Stomach (tissue), 9 donors: ENCODE data around the gene PTCHD1. TPM values are rescaled to one million over a fixed set of nuclear protein-coding genes. Genes with fewer than 3 reads are reported as not detected.

Experiments used
- DNase-seq, 2 donors: peaks; one replicate each; pipeline versions ENCODE4 v3.0.0 to v3.0.0-alpha.2; 2013 to 2019
- H3K27ac ChIP-seq, 5 donors: fragments of 200-600 bp in 4 of 5; sonication (generic) in 4 of 5; one replicate each; pipeline ENCODE4 v1.5.1; 2013 to 2019; ENCODE audit warnings: mild to moderate bottlenecking in 1 of 5, moderate library complexity in 1 of 5
- H3K27me3 ChIP-seq, 3 donors: fragments of 200-600 bp; sonication (generic); one replicate each; pipeline ENCODE4 v1.5.1; 2017 to 2019; ENCODE audit warnings: mixed run types in 1 of 3
- H3K36me3 ChIP-seq, 4 donors: fragments of 200-600 bp; sonication (generic); 1 replicate in 3 of 4; 2 replicates in 1 of 4; pipeline ENCODE4 v1.5.1; 2016 to 2019
- H3K4me1 ChIP-seq, 4 donors: fragments of 200-600 bp; sonication (generic); one replicate each; pipeline ENCODE4 v1.5.1; 2016 to 2019
- H3K4me3 ChIP-seq, 4 donors: fragments of 200-600 bp; sonication (generic) in 3 of 4; one replicate each; pipeline ENCODE4 v1.5.1; 2016 to 2019; ENCODE audit warnings: mild to moderate bottlenecking in 1 of 4
- H3K9me3 ChIP-seq, 4 donors: fragments of 200-600 bp; sonication (generic); one replicate each; pipeline ENCODE4 v1.5.1; 2016 to 2019
- CTCF ChIP-seq, 7 experiments: fragments of 450-650 bp in 4 of 7; fragments of 200-600 bp in 3 of 7; sonication (generic) in 3 of 7; IDR thresholded peaks; one replicate each; pipeline ENCODE4 v1.5.1; 2016 to 2019; ENCODE audit warnings: antibody characterized with exemption in 7 of 7, control low read depth in 2 of 7, mild to moderate bottlenecking in 1 of 7
- EP300 ChIP-seq: sonication (generic); formaldehyde crosslinking; IDR thresholded peaks from one replicate; pipeline ENCODE4 v1.6.1; 2017; ENCODE audit warnings: antibody characterized with exemption
- POLR2A ChIP-seq, 4 donors: fragments of 450-650 bp; IDR thresholded peaks; one replicate each; pipeline ENCODE4 v1.6.1; 2016; ENCODE audit warnings: antibody characterized with exemption in 4 of 4, control low read depth in 2 of 4, mild to moderate bottlenecking in 1 of 4, moderate library complexity in 1 of 4
- POLR2AphosphoS5 ChIP-seq, 3 donors: sonication (generic); formaldehyde crosslinking; IDR thresholded peaks; one replicate each; pipeline ENCODE4 v1.6.1; 2016; ENCODE audit warnings: antibody characterized with exemption in 3 of 3
- WGBS, 5 donors: extraction: QIAGEN DNeasy Blood & Tissue Kit in 3 of 5; methylation state at CpG; one replicate each; pipeline versions ENCODE4 v1.1.5 to v1.1.7; 2013 to 2018; 5-methylcytosine and 5-hydroxymethylcytosine counted together
- intact Hi-C: fragments of 100-400 bp; cut with DNase I; formaldehyde crosslinking; loops from one replicate; pipeline ENCODE4 v1.15.1; 2023; ENCODE audit warnings: low total_unique reads
- polyA plus RNA-seq, 3 donors: library from polyadenylated mRNA; stranded (reverse); fragments of 200-250 nt; gene quantifications; one replicate each; pipeline ENCODE4 v1.2.3, GENCODE V29; 2013
- total RNA-seq, 5 donors: library from RNA; depleted of rRNA; stranded (reverse); fragments of >200 nt; gene quantifications; one replicate each; pipeline versions ENCODE4 v1.1.0 to v1.2.3, GENCODE V29; 2014 to 2016
- donor health status: healthy with polysubstance abuse.
- donor health status: Bipolar disorder and iron deficiency.
- donor health status: healthy.

The PTCHD1 gene
- total and polyA plus RNA-seq, 8 donors: 0.15 to 6.2 (median 1.7) TPM; not detected in 1

DNA sequence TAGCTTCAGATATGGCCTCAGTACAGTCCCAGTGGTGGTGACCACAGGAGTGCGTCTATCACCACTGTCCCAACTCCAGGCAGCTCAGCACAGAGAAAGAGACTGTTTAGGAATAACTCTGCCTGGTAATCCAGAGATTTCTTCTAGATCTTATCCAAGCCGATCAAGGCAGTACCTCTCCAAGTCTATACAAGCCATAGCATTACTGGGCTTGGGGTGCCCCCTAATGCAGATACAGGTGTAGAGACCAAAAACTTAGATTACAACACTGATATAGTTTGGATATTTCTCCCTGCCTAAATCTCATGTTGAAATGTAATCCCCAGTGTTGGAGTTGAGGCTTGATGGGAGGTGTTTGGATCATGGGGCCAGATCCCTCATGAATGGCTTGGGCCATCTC lies 100.9 kb downstream of the PTCHD1 start:
- peak overlapping the region in 2 of 5 donors; percentile 44 to 64 for H3K27ac ChIP-seq
- no peaks in the 10 kb centered on the region for H3K36me3 ChIP-seq
- H3K4me1 ChIP-seq: peaks cover 7 to 18% (median 10%) of the 10 kb centered on the region in 4 donors
- intact Hi-C loops: no loop called here
- 76 to 87% (median 81%) methylated on average over 2 of the region's 2 CpGs for WGBS, 5 donors
- H3K4me3 ChIP-seq: no peak overlapping the region
- no peaks in the 10 kb centered on the region for H3K9me3 ChIP-seq
- H3K27me3 ChIP-seq: no peaks in the 10 kb centered on the region
- DNase-seq: peak in 1 of 2 donors; percentile 13
- TF ChIP-seq EP300 (no peak), CTCF (IDR thresholded peaks at IDR 0.05) (no peak), POLR2A (IDR thresholded peaks at IDR 0.05) (no peak)

DNA sequence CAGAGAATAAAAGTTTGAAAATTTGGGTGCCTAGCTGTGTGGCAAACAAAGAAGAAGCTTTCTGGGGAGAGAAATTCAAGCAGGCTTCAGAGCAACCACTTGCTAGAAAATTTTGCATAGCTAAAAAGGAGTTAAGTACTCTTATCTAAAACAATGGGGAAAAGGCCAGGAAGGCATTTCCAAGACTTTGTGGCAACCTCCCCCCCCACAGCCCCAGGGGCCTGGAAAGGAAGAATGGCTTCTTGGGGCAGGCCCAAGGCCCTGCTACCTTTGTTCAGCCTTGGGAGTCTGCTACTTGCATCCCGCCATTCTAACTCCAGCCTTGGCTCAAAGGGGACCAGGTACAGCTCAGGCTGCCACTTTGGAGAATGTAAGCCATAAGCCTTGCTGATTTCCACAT lies 102.2 kb downstream of the PTCHD1 start:
- 56 to 100% (median 73%) methylated on average over 1 of the region's 1 CpG for WGBS, 5 donors
- Histone ChIP-seq H3K4me1 (peaks cover 7 to 18% (median 10%) of the 10 kb centered on the region in 4 donors), H3K9me3 (no peaks in the 10 kb centered on the region), H3K36me3 (no peaks in the 10 kb centered on the region), H3K27ac (no peak overlapping the region), H3K4me3 (no peak overlapping the region), H3K27me3 (no peaks in the 10 kb centered on the region)
- intact Hi-C loops: no loop called here
- TF ChIP-seq POLR2A (IDR thresholded peaks at IDR 0.05) (no peak), CTCF (IDR thresholded peaks at IDR 0.05) (no peak), EP300 (no peak), POLR2AphosphoS5 (IDR thresholded peaks at IDR 0.05) (no peak)
- no peak for DNase-seq

DNA sequence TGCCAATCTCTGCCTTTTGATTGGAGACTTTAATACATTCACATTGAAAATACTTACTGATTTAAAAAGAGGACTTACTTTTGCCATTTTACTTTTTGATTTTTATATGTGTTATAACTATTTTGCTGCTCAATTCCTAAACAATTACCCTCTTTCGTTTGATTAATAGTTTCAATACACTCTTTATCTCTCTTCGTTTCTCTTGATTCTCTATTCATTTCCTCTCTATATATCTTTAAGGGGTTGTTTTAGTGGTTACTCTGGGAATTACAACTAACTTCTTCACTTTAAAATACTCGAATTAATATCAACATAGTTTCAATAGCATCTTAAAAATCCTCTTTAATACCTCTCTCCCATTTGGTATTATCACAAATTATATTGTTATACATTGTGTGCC lies 116.6 kb downstream of the PTCHD1 start:
- Histone ChIP-seq H3K36me3 (no peaks in the 10 kb centered on the region), H3K9me3 (no peaks in the 10 kb centered on the region), H3K27ac (no peak overlapping the region), H3K4me3 (no peak overlapping the region), H3K4me1 (no peaks in the 10 kb centered on the region), H3K27me3 (no peaks in the 10 kb centered on the region)
- intact Hi-C loops: no loop called here
- 33 to 57% (median 45%) methylated on average over 3 of the region's 3 CpGs for WGBS, 5 donors
- no peak for DNase-seq
- TF ChIP-seq POLR2AphosphoS5 (IDR thresholded peaks at IDR 0.05) (no peak), CTCF (IDR thresholded peaks at IDR 0.05) (no peak), EP300 (no peak), POLR2A (IDR thresholded peaks at IDR 0.05) (no peak)
